Stimulated activated CD4-positive, alpha-beta T cell treated with anti-CD3 and anti-CD28 coated beads, Interleukin-1b, Interleukin-23, amount 100 ng/mL, for 48 hours (primary cell): ENCODE measurements around the gene CHIA.
"Not testable (repeated sequence)": the region's sequence is repeated elsewhere in the genome, so short reads cannot be mapped to it uniquely, and the experiment has no call there.

Experiments used
- DNase-seq: peaks from one replicate; pipeline ENCODE4 v3.0.0-alpha.2; 2020

Gene CHIA

GRCh38 chr1:111286912-111287311, 3.7 kb upstream of the CHIA start:
- DNase-seq = no peak

- no peak for DNase-seq
These were observed 1.3 kb upstream of the CHIA start for GRCh38 chr1:111289371-111289770.

- DNase-seq = no peak
These were observed 547 bp upstream of the CHIA start for GRCh38 chr1:111290104-111290503.

GRCh38 chr1:111294390-111294789, 3.7 kb downstream of the CHIA start:
- no peak for DNase-seq

- no peak for DNase-seq
These were observed 11.7 kb downstream of the CHIA start for GRCh38 chr1:111302374-111302773.

- no peak for DNase-seq
These were observed 19.0 kb downstream of the CHIA start for GRCh38 chr1:111309690-111310089.

- no peak for DNase-seq
These were observed 27.9 kb downstream of the CHIA start for GRCh38 chr1:111318523-111318922.

GRCh38 chr1:111320066-111320879, 29.6 kb downstream of the CHIA start:
- no peak for DNase-seq

GRCh38 chr1:111323231-111323630, 32.6 kb downstream of the CHIA start:
- no peak for DNase-seq

- DNase-seq = no peak
These were observed 41.5 kb downstream of the CHIA start for GRCh38 chr1:111332190-111332589.

- DNase-seq = peak; percentile 46
These were observed 43.5 kb downstream of the CHIA start for GRCh38 chr1:111334169-111334568.

- DNase-seq = not testable (repeated sequence)
These were observed 44.7 kb downstream of the CHIA start for GRCh38 chr1:111335214-111335877.

GRCh38 chr1:111338849-111339248, 48.2 kb downstream of the CHIA start:
- DNase-seq = not testable (repeated sequence)

- DNase-seq = peak; percentile 83
These were observed 55.6 kb downstream of the CHIA start for GRCh38 chr1:111346089-111346885.

GRCh38 chr1:111347026-111347425, 56.4 kb downstream of the CHIA start:
- DNase-seq = no peak

- DNase-seq = no peak
These were observed 61.0 kb downstream of the CHIA start for GRCh38 chr1:111351700-111352099.

GRCh38 chr1:111354584-111354983, 63.9 kb downstream of the CHIA start:
- DNase-seq = no peak

- DNase-seq = no peak
These were observed 68.3 kb downstream of the CHIA start for GRCh38 chr1:111358964-111359363.

- no peak for DNase-seq
These were observed 68.7 kb downstream of the CHIA start for GRCh38 chr1:111359376-111359775.

GRCh38 chr1:111360257-111360656, 69.6 kb downstream of the CHIA start:
- DNase-seq = not testable (repeated sequence)

GRCh38 chr1:111361761-111362160, 71.1 kb downstream of the CHIA start:
- DNase-seq = no peak

GRCh38 chr1:111364690-111365089, 74.0 kb downstream of the CHIA start:
- no peak for DNase-seq

GRCh38 chr1:111366256-111366655, 75.6 kb downstream of the CHIA start:
- DNase-seq = no peak

- no peak for DNase-seq
These were observed 78.5 kb downstream of the CHIA start for GRCh38 chr1:111369177-111369576.
